Measurements from ENCODE around the gene PPHLN1. TPM values are rescaled to one million over a fixed set of nuclear protein-coding genes. Genes with fewer than 3 reads are reported as not detected.

The PPHLN1 gene
- total RNA-seq = 100 to 1,000 TPM in 1 of 4 donors, 10 to 100 TPM in 3; 44.9 to 324 (median 59.6) TPM

- Histone ChIP-seq H3K4me1 (peaks cover 12 to 23% (median 21%) of the 10 kb centered on the region in 4 donors), H3K27me3 (no peaks in the 10 kb centered on the region), H3K36me3 (no peaks in the 10 kb centered on the region), H3K4me3 (peak within 1 kb of the TSS; percentile 66 to 82 (median 78)), H3K9me3 (no peaks in the 10 kb centered on the region), H3K27ac (peak within 1 kb of the TSS; percentile 86 to 93 (median 86))
- in situ Hi-C loops (cut with MboI; ENCODE audit: low pct_ligation_motif_present in 1 of 4, low pct_unique_long_range_greater_than_20kb in 1 of 4, low sequenced_read_pairs in 3 of 4) (loop anchor here in 3 of 4 donors (10.0 kb wide), 2 partner anchors 91 to 181 kb away; partner anchors contain the start of genes YAF2 (in 2 of the 3) and GXYLT1 (in 1 of the 3)), intact Hi-C loops (cut with DNase I; ENCODE audit: low total_unique reads) (no loop called here)
- peak; percentile 87 for DNase-seq
- WGBS, 2 donors (ENCODE audit: low coverage in 1 of 2) = 0 to 1% methylated on average over 4 to 55 of the region's 55 CpGs
- no peak for TF ChIP-seq EP300 (IDR thresholded peaks at IDR 0.05; ENCODE audit: low read depth)
- peak; percentile 78 for TF ChIP-seq POLR2A (IDR thresholded peaks at IDR 0.05)
- TF ChIP-seq, protein P1, sequence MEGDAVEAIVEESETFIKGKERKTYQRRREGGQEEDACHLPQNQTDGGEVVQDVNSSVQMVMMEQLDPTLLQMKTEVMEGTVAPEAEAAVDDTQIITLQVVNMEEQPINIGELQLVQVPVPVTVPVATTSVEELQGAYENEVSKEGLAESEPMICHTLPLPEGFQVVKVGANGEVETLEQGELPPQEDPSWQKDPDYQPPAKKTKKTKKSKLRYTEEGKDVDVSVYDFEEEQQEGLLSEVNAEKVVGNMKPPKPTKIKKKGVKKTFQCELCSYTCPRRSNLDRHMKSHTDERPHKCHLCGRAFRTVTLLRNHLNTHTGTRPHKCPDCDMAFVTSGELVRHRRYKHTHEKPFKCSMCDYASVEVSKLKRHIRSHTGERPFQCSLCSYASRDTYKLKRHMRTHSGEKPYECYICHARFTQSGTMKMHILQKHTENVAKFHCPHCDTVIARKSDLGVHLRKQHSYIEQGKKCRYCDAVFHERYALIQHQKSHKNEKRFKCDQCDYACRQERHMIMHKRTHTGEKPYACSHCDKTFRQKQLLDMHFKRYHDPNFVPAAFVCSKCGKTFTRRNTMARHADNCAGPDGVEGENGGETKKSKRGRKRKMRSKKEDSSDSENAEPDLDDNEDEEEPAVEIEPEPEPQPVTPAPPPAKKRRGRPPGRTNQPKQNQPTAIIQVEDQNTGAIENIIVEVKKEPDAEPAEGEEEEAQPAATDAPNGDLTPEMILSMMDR (IDR thresholded peaks at IDR 0.05) = peak in 1 of 5 experiments; percentile 30
- TF ChIP-seq POLR2AphosphoS5 (IDR thresholded peaks at IDR 0.05) = peak; percentile 61 to 85 (median 77)
Measured at GRCh38 chr12:42325653-42326474, at the start of gene PPHLN1, which contains the start of gene ZCRB1. PPHLN1 (plus strand) TSS chr12:42326167; CDS start chr12:42335903, 9,736 bp downstream. ZCRB1 (minus strand) TSS chr12:42326094; CDS start chr12:42324102, 1,992 bp downstream.

DNA sequence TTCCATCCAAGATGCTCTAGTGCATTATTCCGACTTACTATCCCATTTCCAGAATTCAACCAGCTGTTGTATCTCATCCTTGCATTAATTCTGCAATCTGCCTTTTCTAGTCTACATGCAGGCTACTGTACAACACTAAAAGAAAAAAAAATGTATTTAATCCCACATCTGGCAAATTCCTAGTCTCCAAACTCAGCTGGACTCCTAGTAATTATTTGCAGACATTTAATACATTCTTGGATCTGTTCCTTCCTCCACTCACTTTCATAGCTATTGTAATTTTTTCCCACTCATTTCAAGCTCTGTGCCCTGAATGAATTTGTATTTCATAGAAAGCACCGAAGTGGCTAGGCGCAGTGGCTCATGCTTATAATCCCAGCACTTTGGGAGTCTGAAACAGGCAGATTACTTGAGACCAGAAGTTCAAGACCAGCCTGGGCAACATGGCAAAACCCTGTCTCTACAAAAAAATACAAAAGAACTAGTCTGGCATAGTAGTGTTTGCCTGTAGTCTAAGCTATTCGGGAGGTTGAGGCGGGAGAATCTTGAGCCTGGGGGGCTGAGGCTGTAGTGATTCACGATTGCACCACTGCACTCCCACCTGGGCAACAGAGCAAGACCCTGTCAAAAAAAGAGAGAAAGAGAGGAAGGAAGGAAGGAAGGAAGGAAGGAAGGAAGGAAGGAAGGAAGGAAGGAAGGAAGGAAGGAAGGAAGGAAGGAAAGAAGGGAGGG lies 48.4 kb upstream of the PPHLN1 start:
- 57 to 77% methylated on average over 6 of the region's 6 CpGs for WGBS, 2 donors (ENCODE audit: low coverage in 1 of 2)
- no peaks in the 10 kb centered on the region for H3K4me1 ChIP-seq

DNA sequence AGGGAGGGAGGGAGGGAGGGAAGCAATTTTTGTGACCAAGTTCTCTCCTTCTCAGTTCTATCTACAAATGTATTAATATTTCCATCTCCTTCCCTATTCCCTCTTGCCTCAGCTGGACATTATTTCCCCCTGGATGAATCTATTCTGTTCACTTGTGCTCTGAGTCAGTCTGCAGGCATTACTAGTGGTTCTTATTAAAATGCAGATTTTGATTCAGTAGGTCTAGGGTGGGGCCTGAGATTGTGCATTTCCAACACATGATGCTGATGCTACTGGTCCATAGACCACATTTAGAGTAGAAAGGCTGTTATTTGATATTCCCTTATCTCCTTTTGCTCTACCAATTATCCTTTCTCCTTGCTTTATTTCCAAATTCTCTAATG lies 47.8 kb upstream of the PPHLN1 start:
- no peak for TF ChIP-seq EP300 (IDR thresholded peaks at IDR 0.05; ENCODE audit: low read depth)
- TF ChIP-seq, protein P1 (IDR thresholded peaks at IDR 0.05) = no peak
- no peak for TF ChIP-seq POLR2AphosphoS5 (IDR thresholded peaks at IDR 0.05)
- no peak for TF ChIP-seq POLR2A (IDR thresholded peaks at IDR 0.05)
- no peaks in the 10 kb centered on the region for H3K36me3 ChIP-seq
- H3K27me3 ChIP-seq = no peaks in the 10 kb centered on the region
- no peak overlapping the region for H3K4me3 ChIP-seq
- in situ Hi-C loops (cut with MboI; ENCODE audit: low pct_ligation_motif_present in 1 of 4, low pct_unique_long_range_greater_than_20kb in 1 of 4, low sequenced_read_pairs in 3 of 4) = no loop called here
- no peaks in the 10 kb centered on the region for H3K9me3 ChIP-seq
- H3K4me1 ChIP-seq = no peaks in the 10 kb centered on the region
- intact Hi-C loops (cut with DNase I; ENCODE audit: low total_unique reads) = no loop called here
- no peak overlapping the region for H3K27ac ChIP-seq
- DNase-seq = no peak

More for the DNA sequence above, 48.4 kb upstream of the PPHLN1 start:
- Histone ChIP-seq H3K9me3 (no peaks in the 10 kb centered on the region), H3K27me3 (no peaks in the 10 kb centered on the region), H3K36me3 (no peaks in the 10 kb centered on the region), H3K27ac (no peak overlapping the region), H3K4me3 (no peak overlapping the region)
- TF ChIP-seq POLR2A (IDR thresholded peaks at IDR 0.05) = no peak
- TF ChIP-seq EP300 (IDR thresholded peaks at IDR 0.05; ENCODE audit: low read depth) = no peak
- TF ChIP-seq POLR2AphosphoS5 (IDR thresholded peaks at IDR 0.05) = no peak
- TF ChIP-seq, protein P1 (IDR thresholded peaks at IDR 0.05) = no peak
- in situ Hi-C loops (cut with MboI; ENCODE audit: low pct_ligation_motif_present in 1 of 4, low pct_unique_long_range_greater_than_20kb in 1 of 4, low sequenced_read_pairs in 3 of 4) (no loop called here), intact Hi-C loops (cut with DNase I; ENCODE audit: low total_unique reads) (no loop called here)
- DNase-seq = no peak

DNA sequence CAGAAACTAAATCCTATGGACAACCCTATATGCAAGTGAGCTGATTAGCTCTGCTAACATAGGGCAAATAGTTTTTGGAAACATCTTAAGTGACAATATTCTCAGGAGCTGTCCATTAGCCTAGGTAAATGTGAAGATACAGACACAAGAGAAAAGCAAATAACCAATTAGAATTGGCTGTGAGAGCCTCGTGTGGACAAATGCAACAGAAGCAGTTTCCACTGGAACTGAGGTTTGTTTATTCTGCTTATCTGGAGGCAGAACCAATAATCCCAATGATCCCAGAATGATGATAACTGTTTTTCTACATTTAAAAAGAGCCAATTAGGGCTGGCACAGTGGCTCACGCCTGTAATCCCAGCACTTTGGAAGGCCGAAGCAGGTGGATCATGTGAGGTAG lies 44.7 kb upstream of the PPHLN1 start:
- no peak for DNase-seq
- in situ Hi-C loops (cut with MboI; ENCODE audit: low pct_ligation_motif_present in 1 of 4, low pct_unique_long_range_greater_than_20kb in 1 of 4, low sequenced_read_pairs in 3 of 4) = no loop called here
- H3K9me3 ChIP-seq = no peaks in the 10 kb centered on the region
- H3K27ac ChIP-seq = no peak overlapping the region
- intact Hi-C loops (cut with DNase I; ENCODE audit: low total_unique reads) = no loop called here
- no peaks in the 10 kb centered on the region for H3K36me3 ChIP-seq
- no peak overlapping the region for H3K4me3 ChIP-seq
- no peak for TF ChIP-seq EP300 (IDR thresholded peaks at IDR 0.05; ENCODE audit: low read depth)
- TF ChIP-seq, protein P1 (IDR thresholded peaks at IDR 0.05) = no peak
- H3K4me1 ChIP-seq = no peaks in the 10 kb centered on the region
- WGBS, 2 donors (ENCODE audit: low coverage in 1 of 2) = 0 to 57% methylated on average over 1 to 3 of the region's 3 CpGs
- no peaks in the 10 kb centered on the region for H3K27me3 ChIP-seq

All from transverse colon (tissue), 4 donors.